ENCODE results near the gene USH1C.

Gene USH1C

GRCh38 chr11:17544181-17544622 is at the start of gene USH1C:
Gene USH1C (minus strand): TSS chr11:17544416. CDS start chr11:17544307, 109 bp downstream.
- DNase-seq (ENCODE audit: low read depth): no peak

- DNase-seq (ENCODE audit: low read depth): no peak
These were observed 49.4 kb upstream of the USH1C start for GRCh38 chr11:17593466-17594245.

GRCh38 chr11:17591293-17591692 is 47.1 kb upstream of the USH1C start:
- DNase-seq (ENCODE audit: low read depth): no peak

GRCh38 chr11:17590463-17590862 is 46.2 kb upstream of the USH1C start:
- no peak for DNase-seq (ENCODE audit: low read depth)

- DNase-seq (ENCODE audit: low read depth): no peak
These were observed 44.5 kb upstream of the USH1C start for GRCh38 chr11:17588721-17589120.

- DNase-seq (ENCODE audit: low read depth): no peak
These were observed 44.0 kb upstream of the USH1C start for GRCh38 chr11:17588166-17588565.

- DNase-seq (ENCODE audit: low read depth): no peak
These were observed 41.9 kb upstream of the USH1C start for GRCh38 chr11:17585911-17586695.

GRCh38 chr11:17581732-17582053 is 37.5 kb upstream of the USH1C start:
- no peak for DNase-seq (ENCODE audit: low read depth)

- no peak for DNase-seq (ENCODE audit: low read depth)
These were observed 37.0 kb upstream of the USH1C start for GRCh38 chr11:17581036-17581731.

GRCh38 chr11:17580271-17580670 is 36.1 kb upstream of the USH1C start:
- DNase-seq (ENCODE audit: low read depth): no peak

GRCh38 chr11:17579451-17579850 is 35.2 kb upstream of the USH1C start:
- DNase-seq (ENCODE audit: low read depth): no peak

GRCh38 chr11:17578958-17579357 is 34.7 kb upstream of the USH1C start:
- no peak for DNase-seq (ENCODE audit: low read depth)

GRCh38 chr11:17578296-17578695 is 34.1 kb upstream of the USH1C start:
- DNase-seq (ENCODE audit: low read depth): no peak

- no peak for DNase-seq (ENCODE audit: low read depth)
These were observed 31.5 kb upstream of the USH1C start for GRCh38 chr11:17575431-17576425.

GRCh38 chr11:17574141-17575091 is 30.2 kb upstream of the USH1C start:
- DNase-seq (ENCODE audit: low read depth): no peak

GRCh38 chr11:17573526-17573925 is 29.3 kb upstream of the USH1C start:
- DNase-seq (ENCODE audit: low read depth): no peak

GRCh38 chr11:17572791-17573460 is 28.7 kb upstream of the USH1C start:
- DNase-seq (ENCODE audit: low read depth): no peak

- DNase-seq (ENCODE audit: low read depth): no peak
These were observed 28.1 kb upstream of the USH1C start for GRCh38 chr11:17572359-17572690.

GRCh38 chr11:17571431-17572358 is 27.5 kb upstream of the USH1C start:
- no peak for DNase-seq (ENCODE audit: low read depth)
